T-helper 17 cell (primary cell): Measurements from ENCODE around the gene ZNF569. TPM values are rescaled to one million over a fixed set of nuclear protein-coding genes. Genes with fewer than 3 reads are reported as not detected.

Source experiments
- ATAC-seq: fragments of 150-1000 bp; cut with Tn5 transposase; 2 replicates; pipeline ENCODE4 v1.10.0; 2021; ENCODE audit warnings: mild to moderate bottlenecking, moderate library complexity
- DNase-seq, 3 donors: peaks; one replicate each; pipeline versions ENCODE4 v3.0.0 to v3.0.0-alpha.2; 2020 to 2021
- H3K9me3 ChIP-seq: one replicate; pipeline ENCODE4 v1.7.0; 2013; ENCODE audit warnings: low read length, mild to moderate bottlenecking; ENCODE audit not compliant: control insufficient read depth, poor library complexity, severe bottlenecking
- H3K27ac Mint-ChIP-seq: one replicate; pipeline ENCODE4 v1.8.0; 2022; ENCODE audit warnings: mild to moderate bottlenecking, moderate library complexity, mixed read lengths
- H3K27me3 Mint-ChIP-seq: one replicate; pipeline ENCODE4 v1.8.0; 2022; ENCODE audit warnings: mixed read lengths
- H3K36me3 Mint-ChIP-seq: one replicate; pipeline ENCODE4 v1.8.0; 2022; ENCODE audit warnings: low read depth, mixed read lengths
- H3K4me1 Mint-ChIP-seq: one replicate; pipeline ENCODE4 v1.8.0; 2022; ENCODE audit warnings: mild to moderate bottlenecking, mixed read lengths
- H3K4me3 Mint-ChIP-seq: one replicate; pipeline ENCODE4 v1.8.0; 2022; ENCODE audit warnings: mild to moderate bottlenecking, moderate library complexity, mixed read lengths
- total RNA-seq, 4 donors: library from RNA in 2 of 4; stranded (reverse) in 2 of 4; gene quantifications; one replicate each; pipeline ENCODE4 v1.2.3 and lab custom pipeline; 2022 to 2026

The ZNF569 gene
- total RNA-seq (1 to 10 TPM; 7.2 to 8.6 TPM), total RNA-seq (lab: John Stamatoyannopoulos, UW) (7.9 to 21.2 reads per million in 2 donors)

GRCh38 chr19:37466798-37467607, at the start of gene ZNF569:
ZNF569 (minus strand) TSS chr19:37467444; CDS start chr19:37444921, 22,523 bp downstream.
- peak within 1 kb of the TSS; percentile 88 for H3K4me3 Mint-ChIP-seq
- H3K27me3 Mint-ChIP-seq: no peaks in the 10 kb centered on the region
- H3K4me1 Mint-ChIP-seq: peaks cover 10% of the 10 kb centered on the region
- DNase-seq (peak; percentile 70 to 79 (median 77)), ATAC-seq (peak; percentile 74)
- peak within 1 kb of the TSS; percentile 86 for H3K27ac Mint-ChIP-seq
- H3K9me3 ChIP-seq: peaks cover 11% of the 10 kb centered on the region
- H3K36me3 Mint-ChIP-seq: peaks cover 7% of the 10 kb centered on the region

GRCh38 chr19:37513397-37513796, 46.2 kb upstream of the ZNF569 start:
- Mint-ChIP-seq H3K36me3 (peaks cover 15% of the 10 kb centered on the region), H3K27ac (no peak overlapping the region), H3K4me3 (no peak overlapping the region), H3K27me3 (no peaks in the 10 kb centered on the region), H3K4me1 (no peaks in the 10 kb centered on the region)
- ATAC-seq: no peak
- DNase-seq: no peak
- no peaks in the 10 kb centered on the region for H3K9me3 ChIP-seq

DNA sequence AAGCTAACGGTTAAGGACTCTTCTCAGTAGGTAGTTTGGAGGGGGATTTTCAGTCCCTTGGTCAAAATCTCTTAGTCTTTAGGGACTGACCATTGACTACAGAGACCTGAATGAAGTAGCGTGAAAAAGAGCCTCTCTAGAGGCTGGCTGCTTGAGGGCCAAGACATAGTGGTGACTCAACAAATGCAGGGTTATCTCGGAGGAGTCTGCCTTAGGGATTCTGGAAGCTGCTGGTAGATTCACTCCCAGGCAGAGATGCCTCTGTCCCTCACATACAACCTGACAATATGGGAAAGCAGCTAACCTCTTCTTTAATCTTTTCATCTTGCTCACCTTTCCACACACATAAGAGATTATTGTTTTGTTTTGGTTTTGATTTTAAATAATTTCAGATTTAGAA, 44.6 kb upstream of the ZNF569 start:
- H3K36me3 Mint-ChIP-seq: peaks cover 15% of the 10 kb centered on the region
- no peak overlapping the region for H3K27ac Mint-ChIP-seq
- no peaks in the 10 kb centered on the region for H3K9me3 ChIP-seq
- H3K4me3 Mint-ChIP-seq: no peak overlapping the region
- H3K27me3 Mint-ChIP-seq: no peaks in the 10 kb centered on the region
- H3K4me1 Mint-ChIP-seq: no peaks in the 10 kb centered on the region
- ATAC-seq (no peak), DNase-seq (no peak)

GRCh38 chr19:37511186-37511585, 43.9 kb upstream of the ZNF569 start:
- peaks cover 15% of the 10 kb centered on the region for H3K36me3 Mint-ChIP-seq
- H3K4me3 Mint-ChIP-seq: no peak overlapping the region
- no peaks in the 10 kb centered on the region for H3K4me1 Mint-ChIP-seq
- H3K27me3 Mint-ChIP-seq: no peaks in the 10 kb centered on the region
- DNase-seq (no peak), ATAC-seq (no peak)
- H3K27ac Mint-ChIP-seq: no peak overlapping the region
- no peaks in the 10 kb centered on the region for H3K9me3 ChIP-seq

- H3K27me3 Mint-ChIP-seq: no peaks in the 10 kb centered on the region
- peaks cover 3% of the 10 kb centered on the region for H3K9me3 ChIP-seq
- ATAC-seq: no peak
- H3K36me3 Mint-ChIP-seq: peaks cover 8% of the 10 kb centered on the region
- no peak overlapping the region for H3K4me3 Mint-ChIP-seq
- DNase-seq: no peak
- no peaks in the 10 kb centered on the region for H3K4me1 Mint-ChIP-seq
- no peak overlapping the region for H3K27ac Mint-ChIP-seq
Measured at GRCh38 chr19:37507167-37507464, 39.9 kb upstream of the ZNF569 start.

GRCh38 chr19:37506387-37507166, 39.3 kb upstream of the ZNF569 start, which contains the start of gene ZNF793:
ZNF793 (plus strand) TSS chr19:37506939; CDS start chr19:37523440, 16,501 bp downstream.
- peak; percentile 90 for ATAC-seq
- H3K36me3 Mint-ChIP-seq: peaks cover 5% of the 10 kb centered on the region
- no peak within 1 kb of the TSS for H3K4me3 Mint-ChIP-seq

GRCh38 chr19:37505958-37506386, 38.7 kb upstream of the ZNF569 start:
- no peak overlapping the region for H3K27ac Mint-ChIP-seq
- no peaks in the 10 kb centered on the region for H3K27me3 Mint-ChIP-seq
- no peak overlapping the region for H3K4me3 Mint-ChIP-seq
- DNase-seq: no peak
- H3K9me3 ChIP-seq: peaks cover 3% of the 10 kb centered on the region
- ATAC-seq: peak; percentile 10
- H3K4me1 Mint-ChIP-seq: no peaks in the 10 kb centered on the region
- H3K36me3 Mint-ChIP-seq: peaks cover 4% of the 10 kb centered on the region

More at GRCh38 chr19:37506387-37507166, 39.3 kb upstream of the ZNF569 start, which contains the start of gene ZNF793:
- Mint-ChIP-seq H3K27ac (no peak within 1 kb of the TSS), H3K4me1 (no peaks in the 10 kb centered on the region), H3K27me3 (no peaks in the 10 kb centered on the region)
- DNase-seq: peak; percentile 60 to 71 (median 70)
- H3K9me3 ChIP-seq: peaks cover 3% of the 10 kb centered on the region

GRCh38 chr19:37492213-37492612, 25.0 kb upstream of the ZNF569 start:
- H3K4me1 Mint-ChIP-seq: no peaks in the 10 kb centered on the region
- H3K4me3 Mint-ChIP-seq: no peak overlapping the region
- ATAC-seq: no peak
- no peak overlapping the region for H3K27ac Mint-ChIP-seq
- DNase-seq: no peak
- peaks cover 21% of the 10 kb centered on the region for H3K9me3 ChIP-seq
- H3K27me3 Mint-ChIP-seq: no peaks in the 10 kb centered on the region
- H3K36me3 Mint-ChIP-seq: no peaks in the 10 kb centered on the region

GRCh38 chr19:37484406-37485168, 17.3 kb upstream of the ZNF569 start:
- H3K4me1 Mint-ChIP-seq: no peaks in the 10 kb centered on the region
- H3K27me3 Mint-ChIP-seq: no peaks in the 10 kb centered on the region
- DNase-seq (no peak), ATAC-seq (no peak)
- H3K4me3 Mint-ChIP-seq: no peak overlapping the region
- H3K9me3 ChIP-seq: peaks cover 74% of the 10 kb centered on the region
- H3K36me3 Mint-ChIP-seq: peaks cover 8% of the 10 kb centered on the region
- H3K27ac Mint-ChIP-seq: no peak overlapping the region

DNA sequence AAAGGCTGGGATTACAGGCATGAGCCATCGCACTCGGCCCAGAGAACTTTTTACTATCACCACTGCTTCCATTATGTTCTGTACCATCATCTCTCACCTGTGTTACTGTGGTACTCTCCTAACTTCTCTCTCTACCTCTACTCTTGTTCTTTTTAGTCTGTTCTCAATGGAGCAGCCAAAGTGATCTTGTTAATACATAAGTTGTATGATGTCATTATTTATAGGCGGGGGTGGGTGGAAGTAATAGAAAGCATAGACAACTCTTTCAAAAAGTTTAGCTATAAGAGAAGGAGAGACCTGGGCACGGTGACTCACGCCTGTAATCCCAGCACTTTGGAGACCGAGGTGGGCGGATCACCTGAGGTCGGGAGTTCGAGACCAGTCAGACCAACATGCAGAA, 4.9 kb upstream of the ZNF569 start:
- no peak overlapping the region for H3K4me3 Mint-ChIP-seq
- H3K4me1 Mint-ChIP-seq: peaks cover 7% of the 10 kb centered on the region
- no peak for ATAC-seq
- H3K36me3 Mint-ChIP-seq: peaks cover 11% of the 10 kb centered on the region
- no peak for DNase-seq
- H3K27me3 Mint-ChIP-seq: no peaks in the 10 kb centered on the region
- no peak overlapping the region for H3K27ac Mint-ChIP-seq
- H3K9me3 ChIP-seq: peaks cover 18% of the 10 kb centered on the region

DNA sequence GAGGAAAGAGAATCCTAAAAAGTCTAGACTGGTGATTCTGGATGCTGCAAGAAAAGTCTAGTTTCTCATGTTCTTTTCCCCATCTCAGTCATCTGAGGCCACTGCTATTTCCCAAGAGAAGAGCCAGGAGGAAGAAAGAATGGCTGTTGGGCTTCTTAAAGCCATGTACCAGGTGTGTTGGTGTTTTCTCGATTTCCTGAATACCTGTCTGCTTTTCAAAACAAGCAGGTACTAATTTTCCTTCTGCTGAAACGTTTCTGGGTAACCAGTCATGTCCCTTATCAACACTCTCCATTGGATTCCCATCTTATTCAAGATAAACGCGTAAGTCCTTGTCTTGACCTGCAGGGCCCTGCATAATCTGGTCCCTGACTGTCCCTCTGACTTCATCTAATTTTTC, 3.0 kb upstream of the ZNF569 start:
- peaks cover 2% of the 10 kb centered on the region for H3K36me3 Mint-ChIP-seq

DNA sequence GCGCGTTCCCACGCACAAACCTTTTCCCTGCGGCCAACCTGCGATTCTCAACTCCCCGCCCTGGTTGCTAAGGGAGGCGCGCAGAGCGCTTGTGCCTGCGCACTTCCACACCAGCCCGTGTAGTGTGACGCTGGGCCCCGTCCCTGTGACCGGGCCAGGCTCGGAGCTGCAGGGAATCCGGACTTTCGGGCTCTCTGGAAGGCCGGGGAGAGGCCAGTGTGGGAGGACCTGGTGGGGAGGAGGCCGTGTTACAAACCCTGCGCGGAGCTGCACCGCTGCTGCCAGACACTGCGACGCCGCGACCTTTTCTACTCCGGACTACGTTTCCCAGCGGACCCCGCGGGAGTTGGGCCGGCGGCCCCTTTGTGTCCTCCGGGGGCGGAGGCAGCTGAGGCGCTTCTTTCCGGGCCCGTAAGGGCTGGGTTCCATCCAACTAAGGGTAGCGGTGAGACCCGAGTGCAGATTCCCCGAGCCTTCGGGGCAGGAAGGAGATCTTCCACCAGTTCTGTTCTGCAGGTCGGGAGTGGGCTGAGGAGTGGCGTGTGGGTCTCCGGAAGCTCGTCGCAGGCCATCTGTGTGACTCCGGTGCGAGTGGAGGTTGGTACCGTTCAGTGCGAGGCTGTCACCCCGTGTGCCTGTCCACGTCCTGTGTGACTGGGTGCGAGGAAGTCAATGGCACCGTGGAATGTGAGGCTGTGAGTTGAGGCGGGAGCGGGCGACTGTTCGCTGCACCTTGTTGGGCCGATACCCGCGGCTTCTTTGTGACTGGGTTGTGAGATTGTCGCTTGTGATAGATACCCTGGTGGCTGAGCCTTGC, 1.9 kb upstream of the ZNF569 start, which contains the start of gene ZNF570:
ZNF570 (plus strand) TSS at position 396 of the 817 bp plus-strand sequence. CDS start 999 bp downstream, outside the sequence.
- peak within 1 kb of the TSS; percentile 89 for H3K4me3 Mint-ChIP-seq
- ATAC-seq (peak; percentile 79), DNase-seq (peak; percentile 75 to 85 (median 76))
- peaks cover under 1% of the 10 kb centered on the region for H3K9me3 ChIP-seq
- H3K4me1 Mint-ChIP-seq: peaks cover 10% of the 10 kb centered on the region
- H3K36me3 Mint-ChIP-seq: peaks cover 7% of the 10 kb centered on the region
- H3K27me3 Mint-ChIP-seq: no peaks in the 10 kb centered on the region
- peak within 1 kb of the TSS; percentile 91 for H3K27ac Mint-ChIP-seq

More for the DNA sequence above, 3.0 kb upstream of the ZNF569 start:
- peak overlapping the region; percentile 91 for H3K27ac Mint-ChIP-seq
- ATAC-seq (no peak), DNase-seq (no peak)
- peak overlapping the region; percentile 89 for H3K4me3 Mint-ChIP-seq
- H3K27me3 Mint-ChIP-seq: no peaks in the 10 kb centered on the region
- peaks cover 3% of the 10 kb centered on the region for H3K9me3 ChIP-seq
- H3K4me1 Mint-ChIP-seq: peaks cover 10% of the 10 kb centered on the region
